ENCODE data around the gene LAGE3. TPM values are rescaled to one million over a fixed set of nuclear protein-coding genes. Genes with fewer than 3 reads are reported as not detected.
A peak's percentile ranks its signal among the peaks of the same experiment; 100 is the strongest.

LAGE3 gene
- total and polyA plus RNA-seq, 2 of the 13 experiments (the other 11 are each of a cell fraction or from before 2014, with no cell fraction given) = 7.6 to 12.7 TPM

DNA sequence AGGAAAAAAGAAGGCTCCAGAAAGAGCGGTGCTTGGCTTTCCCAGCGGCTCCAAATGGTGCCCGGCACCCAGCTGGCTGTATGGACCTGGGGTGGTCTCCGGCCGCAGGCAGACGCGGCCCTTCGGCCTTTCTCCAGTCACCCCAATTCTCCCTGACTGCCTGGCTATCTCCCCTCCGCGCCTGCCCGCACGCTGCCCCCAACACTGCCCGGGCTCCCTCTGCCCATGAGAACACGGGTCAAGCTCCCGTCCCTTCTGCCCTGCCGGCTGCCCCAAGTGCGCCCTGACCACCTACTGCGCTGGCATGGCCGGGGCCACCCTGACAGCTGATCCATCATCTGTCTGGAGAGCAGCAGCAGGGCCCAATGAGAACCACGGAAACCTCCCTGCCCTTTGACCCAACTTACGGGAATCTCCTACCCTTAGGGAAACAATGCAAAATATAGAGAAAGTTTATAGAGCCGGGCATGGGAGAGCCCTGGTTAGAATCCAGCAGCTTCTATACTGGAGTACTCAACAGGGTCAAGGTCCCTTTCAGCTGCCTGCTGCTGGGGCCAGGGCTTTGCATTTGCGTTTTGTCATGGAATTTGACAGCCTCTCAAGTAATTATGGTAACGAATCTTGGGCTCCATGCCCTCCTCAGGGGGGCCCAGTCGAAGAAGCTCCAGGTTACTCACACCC lies 38.2 kb upstream of the LAGE3 start (continued):
- TF ChIP-seq ZNF552 (CRISPR knock-in tag; IDR thresholded peaks at IDR 0.05; ENCODE audit: borderline replicate concordance) (no peak), MEIS2 (CRISPR knock-in tag; IDR thresholded peaks at IDR 0.05) (peak; percentile 96), SALL1 (CRISPR knock-in tag; IDR thresholded peaks at IDR 0.05) (peak; percentile 65), TCF7L2 (IDR thresholded peaks at IDR 0.05; ENCODE audit: low read depth, low read length) (no peak), ZNF550 (CRISPR knock-in tag; IDR thresholded peaks at IDR 0.05; ENCODE audit: borderline replicate concordance) (no peak), ZBTB21 (CRISPR knock-in tag; IDR thresholded peaks at IDR 0.05) (no peak), PAWR (CRISPR knock-in tag; IDR thresholded peaks at IDR 0.05; ENCODE audit: borderline replicate concordance) (no peak), ZNF333 (CRISPR knock-in tag; IDR thresholded peaks at IDR 0.05; ENCODE audit: borderline replicate concordance) (no peak), HOXA5 (CRISPR knock-in tag; IDR thresholded peaks at IDR 0.05) (peak; percentile 59; the same call in 1 of the 2 replicates), SKI (IDR thresholded peaks at IDR 0.05; ENCODE audit: partially characterized antibody) (no peak), GATAD1 (CRISPR knock-in tag; IDR thresholded peaks at IDR 0.05) (no peak), ZNF225 (CRISPR knock-in tag; IDR thresholded peaks at IDR 0.05) (no peak), SMAD1 (CRISPR knock-in tag; IDR thresholded peaks at IDR 0.05; ENCODE audit: borderline replicate concordance, low read depth) (no peak), ZNF335 (CRISPR knock-in tag; IDR thresholded peaks at IDR 0.05) (no peak), POLR2AphosphoS2 (IDR thresholded peaks at IDR 0.05; ENCODE audit: low read depth, low read length) (no peak), ATF7 (IDR thresholded peaks at IDR 0.05) (no peak), ATF7 (CRISPR knock-in tag; IDR thresholded peaks at IDR 0.05) (no peak), ZNF367 (CRISPR knock-in tag; IDR thresholded peaks at IDR 0.05; ENCODE audit: borderline replicate concordance) (no peak), ZBED4 (CRISPR knock-in tag; IDR thresholded peaks at IDR 0.05; ENCODE audit: borderline replicate concordance) (no peak), JDP2 (CRISPR knock-in tag; IDR thresholded peaks at IDR 0.05; ENCODE audit: borderline replicate concordance) (no peak), ZSCAN29 (CRISPR knock-in tag; conservative IDR thresholded peaks at IDR 0.05) (no peak), CREB1 (IDR thresholded peaks at IDR 0.05) (no peak), CREB1 (CRISPR knock-in tag; IDR thresholded peaks at IDR 0.05) (no peak)
- TF ChIP-seq, protein P1, sequence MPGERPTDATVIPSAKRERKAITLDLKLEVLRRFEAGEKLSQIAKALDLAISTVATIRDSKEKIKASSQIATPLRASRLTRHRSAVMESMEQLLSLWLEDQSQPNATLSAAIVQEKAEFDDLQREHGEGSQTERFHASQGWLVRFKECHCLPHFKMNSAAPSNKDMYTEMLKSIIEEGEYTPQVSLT (CRISPR knock-in tag; IDR thresholded peaks at IDR 0.05; ENCODE audit: borderline replicate concordance, low read depth) = no peak
- TF ChIP-seq, protein P2, sequence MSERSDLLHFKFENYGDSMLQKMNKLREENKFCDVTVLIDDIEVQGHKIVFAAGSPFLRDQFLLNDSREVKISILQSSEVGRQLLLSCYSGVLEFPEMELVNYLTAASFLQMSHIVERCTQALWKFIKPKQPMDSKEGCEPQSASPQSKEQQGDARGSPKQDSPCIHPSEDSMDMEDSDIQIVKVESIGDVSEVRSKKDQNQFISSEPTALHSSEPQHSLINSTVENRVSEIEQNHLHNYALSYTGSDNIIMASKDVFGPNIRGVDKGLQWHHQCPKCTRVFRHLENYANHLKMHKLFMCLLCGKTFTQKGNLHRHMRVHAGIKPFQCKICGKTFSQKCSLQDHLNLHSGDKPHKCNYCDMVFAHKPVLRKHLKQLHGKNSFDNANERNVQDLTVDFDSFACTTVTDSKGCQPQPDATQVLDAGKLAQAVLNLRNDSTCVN (CRISPR knock-in tag; IDR thresholded peaks at IDR 0.05; ENCODE audit: borderline replicate concordance) = peak; percentile 50; the same call in 1 of the 2 replicates
- TF ChIP-seq, protein P3, sequence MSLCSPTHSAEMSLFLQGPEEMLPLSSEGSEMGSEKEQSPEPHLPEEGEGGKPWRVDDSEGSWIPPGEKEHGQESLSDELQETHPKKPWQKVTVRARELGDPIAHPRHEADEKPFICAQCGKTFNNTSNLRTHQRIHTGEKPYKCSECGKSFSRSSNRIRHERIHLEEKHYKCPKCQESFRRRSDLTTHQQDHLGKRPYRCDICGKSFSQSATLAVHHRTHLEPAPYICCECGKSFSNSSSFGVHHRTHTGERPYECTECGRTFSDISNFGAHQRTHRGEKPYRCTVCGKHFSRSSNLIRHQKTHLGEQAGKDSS (CRISPR knock-in tag; IDR thresholded peaks at IDR 0.05; ENCODE audit: borderline replicate concordance, low read depth) = peak; percentile 49; the same call in 1 of the 2 replicates
